GM18909 (cell line): ENCODE data around the gene PPP1R14D.

Experiments used
- ATAC-seq: cut with Tn5 transposase; IDR thresholded peaks from one replicate; pipeline ENCODE4 v1.9.1; 2021; ENCODE audit warnings: mild to moderate bottlenecking; ENCODE audit not compliant: unreplicated experiment, poor library complexity

The PPP1R14D gene

DNA sequence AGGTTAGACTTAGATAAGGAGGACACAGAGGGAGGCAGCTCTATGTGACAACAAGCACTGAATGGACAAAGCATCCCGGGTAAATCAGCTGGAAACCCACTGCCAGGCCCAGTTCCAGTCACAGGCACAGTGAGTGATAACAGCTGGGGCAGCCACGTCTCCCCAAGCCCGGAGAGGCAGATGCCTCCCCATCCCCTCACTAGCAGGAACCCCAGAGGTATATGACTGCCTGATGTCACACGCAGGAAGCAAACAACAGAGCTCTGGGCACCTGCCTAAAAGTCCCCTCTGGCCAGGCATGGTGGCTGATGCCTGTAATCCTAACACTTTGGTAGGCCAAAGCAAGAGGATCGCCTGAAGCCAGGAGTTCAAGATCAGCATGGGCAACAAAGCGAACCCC, 40.5 kb downstream of the PPP1R14D start:
- no peak for ATAC-seq

- ATAC-seq: no peak
Measured at GRCh38 chr15:40787344-40787841, 41.1 kb downstream of the PPP1R14D start.

GRCh38 chr15:40785814-40786213, 42.7 kb downstream of the PPP1R14D start:
- no peak for ATAC-seq

DNA sequence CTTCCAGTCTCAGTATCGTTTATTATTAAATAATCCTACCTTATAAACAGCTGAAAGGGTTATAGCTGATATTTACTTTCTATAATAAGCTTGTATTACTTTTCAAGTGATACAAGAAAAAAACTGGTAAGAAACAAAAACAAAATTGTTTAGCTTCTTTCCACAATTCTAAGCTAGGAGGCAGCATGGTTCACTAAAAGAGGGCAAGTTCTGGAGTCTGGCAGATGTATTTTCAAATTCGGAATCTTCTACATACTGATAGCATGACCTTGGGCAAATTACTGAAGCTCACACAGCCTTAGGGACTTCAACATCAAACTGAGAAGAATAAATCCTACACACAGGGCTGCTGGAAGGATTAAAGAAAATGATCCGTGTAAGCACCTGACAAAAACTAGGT, 43.3 kb downstream of the PPP1R14D start:
- no peak for ATAC-seq

GRCh38 chr15:40782609-40783227, 45.8 kb downstream of the PPP1R14D start:
- ATAC-seq: peak; percentile 82

GRCh38 chr15:40776537-40777141, 51.9 kb downstream of the PPP1R14D start:
- ATAC-seq: no peak

GRCh38 chr15:40775740-40776536, 52.6 kb downstream of the PPP1R14D start:
- ATAC-seq: no peak

DNA sequence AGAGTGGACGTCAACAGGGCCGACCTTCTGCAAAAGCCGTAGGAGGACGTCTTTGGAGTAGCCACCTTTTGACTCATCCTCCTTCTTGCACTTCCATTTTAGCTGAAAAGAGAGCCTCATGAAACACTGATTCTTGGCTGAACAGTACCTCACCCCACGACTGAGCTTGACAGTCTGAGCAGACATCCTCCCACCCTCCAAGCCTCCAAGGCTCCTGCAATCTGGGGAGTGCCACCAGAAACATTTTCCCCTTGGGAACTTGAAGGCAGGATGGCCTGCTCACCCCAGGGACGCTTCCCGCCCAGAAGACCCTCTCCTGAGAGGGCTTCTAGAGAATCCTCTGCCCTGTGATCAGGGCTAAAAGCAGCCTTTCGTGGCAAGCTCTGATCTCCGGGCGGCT, 53.5 kb downstream of the PPP1R14D start:
- ATAC-seq: no peak

- no peak for ATAC-seq
Measured at GRCh38 chr15:40773902-40774301, 54.6 kb downstream of the PPP1R14D start.

- ATAC-seq: no peak
Measured at GRCh38 chr15:40773496-40773895, 55.0 kb downstream of the PPP1R14D start.

GRCh38 chr15:40772014-40772413, 56.5 kb downstream of the PPP1R14D start:
- ATAC-seq: no peak

DNA sequence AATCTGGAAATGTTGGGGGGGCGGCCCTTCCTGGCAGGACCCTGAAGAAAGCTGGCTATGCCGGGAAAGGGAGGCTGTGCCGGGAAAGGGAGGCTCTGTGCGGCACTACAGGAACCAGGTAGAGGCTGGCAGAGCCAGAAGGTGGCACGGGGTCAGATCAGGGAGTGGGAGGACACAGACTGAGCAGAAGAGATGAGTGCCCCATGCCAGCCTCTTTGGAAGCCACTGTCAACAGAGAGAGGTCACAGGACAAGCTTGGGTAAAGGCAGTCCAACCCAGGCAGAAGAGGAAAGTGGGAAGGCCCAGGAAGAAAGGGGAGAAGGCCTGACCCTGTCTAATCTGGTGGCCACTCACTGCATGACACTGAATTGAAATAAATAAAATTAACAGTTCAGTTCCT, 57.3 kb downstream of the PPP1R14D start:
- no peak for ATAC-seq

- ATAC-seq: peak; percentile 3
Measured at GRCh38 chr15:40770147-40770721, 58.3 kb downstream of the PPP1R14D start.

GRCh38 chr15:40769274-40770146, 59.0 kb downstream of the PPP1R14D start, which contains the start of gene C15orf62:
Gene C15orf62, plus strand, starts transcription at chr15:40769980. Its CDS starts 516 bp downstream, at chr15:40770496.
- ATAC-seq: peak; percentile 55

DNA sequence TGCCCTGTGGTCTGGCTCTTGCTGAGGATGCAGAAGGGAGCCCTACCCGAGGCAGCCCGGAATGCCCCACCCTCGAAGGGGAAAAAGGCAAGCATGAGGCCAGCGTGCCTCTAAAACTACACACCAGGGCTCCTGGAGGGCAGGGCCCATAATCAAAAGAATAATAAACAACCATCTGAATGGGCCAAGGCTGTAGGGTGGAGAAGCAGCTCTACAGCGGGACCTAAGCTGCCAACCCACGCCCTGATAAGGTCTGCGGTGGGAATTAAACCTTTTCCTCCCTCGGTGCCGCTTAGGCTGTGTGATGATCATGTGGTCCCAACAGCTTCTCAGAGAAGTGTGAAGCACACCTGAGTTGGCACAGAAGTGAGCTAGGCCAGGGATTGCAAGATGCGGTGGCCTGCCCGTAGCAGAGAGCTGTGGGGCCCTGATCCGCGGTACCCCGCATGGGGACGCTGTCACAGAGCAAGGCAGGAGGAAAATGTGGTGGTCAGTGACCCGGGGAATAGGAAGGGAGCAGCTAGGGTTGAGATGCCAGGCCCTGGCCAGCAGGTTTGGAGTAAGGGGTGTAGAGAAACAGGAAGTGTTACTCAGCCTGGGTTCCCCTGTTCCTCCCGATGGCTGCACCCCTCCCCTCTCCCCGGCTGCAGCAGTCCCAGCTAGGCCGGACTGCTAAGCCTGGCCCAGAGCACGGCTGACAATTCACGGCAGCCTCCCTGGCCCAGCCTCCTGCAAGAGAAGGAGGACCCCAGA, 59.8 kb downstream of the PPP1R14D start:
- ATAC-seq: no peak

GRCh38 chr15:40767838-40768500, 60.5 kb downstream of the PPP1R14D start:
- ATAC-seq: no peak

- no peak for ATAC-seq
Measured at GRCh38 chr15:40766906-40767837, 61.3 kb downstream of the PPP1R14D start.
